Hepatocyte (in vitro differentiated cells): ENCODE data around the gene BTF3.

Source experiments
- EZH2 ChIP-seq: fragments of 200-600 bp; sonication (generic); IDR thresholded peaks from 2 replicates; pipeline ENCODE4 v1.6.1; 2016; ENCODE audit warnings: antibody characterized with exemption, mild to moderate bottlenecking, borderline replicate concordance
- EZH2phosphoT487 ChIP-seq: fragments of 200-600 bp; sonication (generic); IDR thresholded peaks from one replicate; pipeline ENCODE4 v1.6.1; 2018; ENCODE audit warnings: antibody characterized with exemption, mild to moderate bottlenecking, low read depth, moderate library complexity; ENCODE audit not compliant: unreplicated experiment, severe bottlenecking
- TF ChIP-seq, protein P1 (sequence below): fragments of 200-600 bp; sonication (generic); IDR thresholded peaks from 2 replicates; pipeline ENCODE4 v1.5.1; 2016; ENCODE audit warnings: antibody characterized with exemption, mild to moderate bottlenecking; ENCODE audit not compliant: poor library complexity

DNA sequence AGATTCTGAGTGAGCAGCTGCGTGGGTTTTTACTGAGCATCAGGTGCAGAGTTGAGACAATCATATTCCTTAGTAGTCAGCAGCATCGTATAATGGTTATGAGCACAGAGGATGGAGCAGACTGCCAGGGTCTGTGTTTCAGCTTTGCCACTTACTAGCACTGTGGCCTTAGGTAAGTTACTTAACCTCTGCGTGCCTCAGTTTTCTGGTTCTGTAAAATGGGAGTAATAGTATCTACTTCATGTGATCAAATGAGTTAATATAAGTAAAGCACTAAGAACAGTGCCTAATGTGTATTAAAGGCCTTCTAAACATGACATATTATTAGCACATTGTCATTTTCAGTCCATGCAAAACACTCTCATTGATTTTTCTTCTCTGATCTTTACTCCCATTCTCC lies 4.8 kb upstream of the BTF3 start:
- no peak for TF ChIP-seq EZH2
- TF ChIP-seq, protein P1, sequence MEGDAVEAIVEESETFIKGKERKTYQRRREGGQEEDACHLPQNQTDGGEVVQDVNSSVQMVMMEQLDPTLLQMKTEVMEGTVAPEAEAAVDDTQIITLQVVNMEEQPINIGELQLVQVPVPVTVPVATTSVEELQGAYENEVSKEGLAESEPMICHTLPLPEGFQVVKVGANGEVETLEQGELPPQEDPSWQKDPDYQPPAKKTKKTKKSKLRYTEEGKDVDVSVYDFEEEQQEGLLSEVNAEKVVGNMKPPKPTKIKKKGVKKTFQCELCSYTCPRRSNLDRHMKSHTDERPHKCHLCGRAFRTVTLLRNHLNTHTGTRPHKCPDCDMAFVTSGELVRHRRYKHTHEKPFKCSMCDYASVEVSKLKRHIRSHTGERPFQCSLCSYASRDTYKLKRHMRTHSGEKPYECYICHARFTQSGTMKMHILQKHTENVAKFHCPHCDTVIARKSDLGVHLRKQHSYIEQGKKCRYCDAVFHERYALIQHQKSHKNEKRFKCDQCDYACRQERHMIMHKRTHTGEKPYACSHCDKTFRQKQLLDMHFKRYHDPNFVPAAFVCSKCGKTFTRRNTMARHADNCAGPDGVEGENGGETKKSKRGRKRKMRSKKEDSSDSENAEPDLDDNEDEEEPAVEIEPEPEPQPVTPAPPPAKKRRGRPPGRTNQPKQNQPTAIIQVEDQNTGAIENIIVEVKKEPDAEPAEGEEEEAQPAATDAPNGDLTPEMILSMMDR, result no peak
- TF ChIP-seq EZH2phosphoT487, result no peak
